Spleen (tissue), 11 donors: ENCODE results near the gene ZNF469. TPM values are rescaled to one million over a fixed set of nuclear protein-coding genes. Genes with fewer than 3 reads are reported as not detected.
A peak's percentile ranks its signal among the peaks of the same experiment; 100 is the strongest.

Experiments used
- DNase-seq: peaks from one replicate; pipeline ENCODE4 v3.0.0-alpha.2; 2020
- H3K27ac ChIP-seq, 8 donors: fragments of 200-600 bp; sonication (generic) in 7 of 8; 1 replicate in 4 of 8; 2 replicates in 4 of 8; pipeline versions ENCODE4 v1.5.0 to v1.8.0; 2016 to 2021; ENCODE audit warnings: inconsistent platforms in 4 of 8, mild to moderate bottlenecking in 4 of 8, moderate library complexity in 1 of 8
- H3K27me3 ChIP-seq, 7 donors: fragments of 200-600 bp; sonication (generic) in 6 of 7; replicated peaks in 1 of 7; 1 replicate in 4 of 7; 2 replicates in 3 of 7; pipeline versions ENCODE4 v1.5.0 to v1.8.0; 2016 to 2021; ENCODE audit warnings: inconsistent platforms in 3 of 7, mild to moderate bottlenecking in 1 of 7
- H3K36me3 ChIP-seq, 6 donors: fragments of 200-600 bp; sonication (generic) in 5 of 6; 1 replicate in 4 of 6; 2 replicates in 2 of 6; pipeline versions ENCODE4 v1.5.0 to v1.8.0; 2016 to 2021; ENCODE audit warnings: inconsistent platforms in 2 of 6
- H3K4me1 ChIP-seq, 6 donors: fragments of 200-600 bp; sonication (generic) in 5 of 6; 1 replicate in 3 of 6; 2 replicates in 3 of 6; pipeline versions ENCODE4 v1.5.0 to v1.8.0; 2016 to 2021; ENCODE audit warnings: inconsistent platforms in 3 of 6
- H3K4me3 ChIP-seq, 8 donors: fragments of 200-600 bp; sonication (generic) in 7 of 8; 1 replicate in 4 of 8; 2 replicates in 4 of 8; pipeline versions ENCODE4 v1.5.0 to v1.8.0; 2016 to 2021; ENCODE audit warnings: inconsistent platforms in 4 of 8, mild to moderate bottlenecking in 4 of 8, moderate library complexity in 2 of 8
- H3K9me3 ChIP-seq, 8 donors: fragments of 200-600 bp; sonication (generic) in 7 of 8; 1 replicate in 4 of 8; 2 replicates in 4 of 8; pipeline versions ENCODE4 v1.5.0 to v1.8.0; 2016 to 2021; ENCODE audit warnings: inconsistent platforms in 4 of 8
- POLR2A ChIP-seq, 3 donors: fragments of 450-650 bp; IDR thresholded peaks; one replicate each; pipeline ENCODE4 v1.5.1; 2017; ENCODE audit warnings: antibody characterized with exemption in 3 of 3, mild to moderate bottlenecking in 1 of 3
- POLR2AphosphoS5 ChIP-seq, 3 donors: sonication (generic); formaldehyde crosslinking; IDR thresholded peaks; one replicate each; pipeline ENCODE4 v1.5.1; 2017; ENCODE audit warnings: antibody characterized with exemption in 3 of 3
- WGBS, 5 donors: extraction: QIAGEN DNeasy Blood & Tissue Kit in 3 of 5; methylation state at CpG; one replicate each; pipeline versions ENCODE4 v1.1.5 to v1.1.7; 2013 to 2018; 5-methylcytosine and 5-hydroxymethylcytosine counted together
- intact Hi-C: fragments of 100-400 bp; cut with DNase I; formaldehyde crosslinking; loops from one replicate; pipeline ENCODE4 v1.15.0; 2023; ENCODE audit warnings: low total_unique reads
- polyA plus RNA-seq, 3 donors: library from polyadenylated mRNA; stranded (reverse); fragments of 200-250 nt; gene quantifications; one replicate each; pipeline ENCODE4 v1.2.1, GENCODE V29; 2013
- total RNA-seq, 7 donors: library from RNA; depleted of rRNA in 3 of 7; stranded (reverse); fragments of >200 nt in 3 of 7; fragmentation: NEBNext Ultra II Directional in 4 of 7; extraction: Animal tissue kit (Norgen Biotek cat#: 25700) in 4 of 7; gene quantifications; one replicate each; pipeline versions ENCODE4 v1.1.0 to v1.2.1, GENCODE V29; 2016 to 2021
- TF ChIP-seq, protein P1 (sequence below), 11 experiments: fragments of 200-600 bp in 7 of 11; fragments of 450-650 bp in 4 of 11; sonication (generic) in 4 of 11; IDR thresholded peaks in 8 of 11; conservative IDR thresholded peaks in 3 of 11; 1 replicate in 7 of 11; 2 replicates in 4 of 11; pipeline versions ENCODE4 v1.4.0 to v1.8.0; 2016 to 2021; ENCODE audit warnings: antibody characterized with exemption in 11 of 11, inconsistent platforms in 4 of 11, mild to moderate bottlenecking in 1 of 11
- donor health status: healthy with polysubstance abuse.
- donor health status: DM: no; HTN: no; CAD: no; lungs with moderate emphysema.
- donor health status: DM: no; HTN: no; CAD: no.
- donor health status: Bipolar disorder and iron deficiency.
- donor health status: healthy.
- donor health status: DM: no; HTN: no; CAD: no.
- donor health status: DM: yes; HTN: yes; CAD: no.

Gene ZNF469
- total and polyA plus RNA-seq, 10 donors = 0.27 to 8.0 (median 3.3) TPM

GRCh38 chr16:88406096-88407041 is 23.6 kb downstream of the ZNF469 start:
- intact Hi-C loops = no loop called here
- peaks cover 0 to 16% (median 3%) of the 10 kb centered on the region in 6 donors for H3K4me1 ChIP-seq
- DNase-seq = no peak
- no peak overlapping the region for H3K4me3 ChIP-seq
- TF ChIP-seq, protein P1, sequence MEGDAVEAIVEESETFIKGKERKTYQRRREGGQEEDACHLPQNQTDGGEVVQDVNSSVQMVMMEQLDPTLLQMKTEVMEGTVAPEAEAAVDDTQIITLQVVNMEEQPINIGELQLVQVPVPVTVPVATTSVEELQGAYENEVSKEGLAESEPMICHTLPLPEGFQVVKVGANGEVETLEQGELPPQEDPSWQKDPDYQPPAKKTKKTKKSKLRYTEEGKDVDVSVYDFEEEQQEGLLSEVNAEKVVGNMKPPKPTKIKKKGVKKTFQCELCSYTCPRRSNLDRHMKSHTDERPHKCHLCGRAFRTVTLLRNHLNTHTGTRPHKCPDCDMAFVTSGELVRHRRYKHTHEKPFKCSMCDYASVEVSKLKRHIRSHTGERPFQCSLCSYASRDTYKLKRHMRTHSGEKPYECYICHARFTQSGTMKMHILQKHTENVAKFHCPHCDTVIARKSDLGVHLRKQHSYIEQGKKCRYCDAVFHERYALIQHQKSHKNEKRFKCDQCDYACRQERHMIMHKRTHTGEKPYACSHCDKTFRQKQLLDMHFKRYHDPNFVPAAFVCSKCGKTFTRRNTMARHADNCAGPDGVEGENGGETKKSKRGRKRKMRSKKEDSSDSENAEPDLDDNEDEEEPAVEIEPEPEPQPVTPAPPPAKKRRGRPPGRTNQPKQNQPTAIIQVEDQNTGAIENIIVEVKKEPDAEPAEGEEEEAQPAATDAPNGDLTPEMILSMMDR (IDR thresholded peaks at IDR 0.05 in 8 of 11, conservative IDR thresholded peaks at IDR 0.05 in 3 of 11) = no peak
- TF ChIP-seq POLR2AphosphoS5 (IDR thresholded peaks at IDR 0.05) (no peak), POLR2A (IDR thresholded peaks at IDR 0.05) (no peak)
- H3K9me3 ChIP-seq = no peaks in the 10 kb centered on the region
- WGBS, 5 donors = 73 to 84% (median 78%) methylated on average over 28 to 39 of the region's 39 CpGs
- H3K27ac ChIP-seq = no peak overlapping the region
- no peaks in the 10 kb centered on the region for H3K36me3 ChIP-seq
- H3K27me3 ChIP-seq = no peaks in the 10 kb centered on the region

GRCh38 chr16:88407042-88407420 is 24.3 kb downstream of the ZNF469 start:
- DNase-seq = no peak
- Histone ChIP-seq H3K27me3 (no peaks in the 10 kb centered on the region), H3K36me3 (no peaks in the 10 kb centered on the region), H3K9me3 (no peaks in the 10 kb centered on the region), H3K4me1 (peaks cover 0 to 16% (median 3%) of the 10 kb centered on the region in 6 donors), H3K4me3 (no peak overlapping the region), H3K27ac (no peak overlapping the region)
- WGBS, 5 donors = 91 to 96% (median 93%) methylated on average over 16 to 20 of the region's 20 CpGs
- intact Hi-C loops = no loop called here
- TF ChIP-seq POLR2A (IDR thresholded peaks at IDR 0.05) (no peak), POLR2AphosphoS5 (IDR thresholded peaks at IDR 0.05) (no peak)
- TF ChIP-seq, protein P1 (IDR thresholded peaks at IDR 0.05 in 8 of 11, conservative IDR thresholded peaks at IDR 0.05 in 3 of 11) = no peak

DNA sequence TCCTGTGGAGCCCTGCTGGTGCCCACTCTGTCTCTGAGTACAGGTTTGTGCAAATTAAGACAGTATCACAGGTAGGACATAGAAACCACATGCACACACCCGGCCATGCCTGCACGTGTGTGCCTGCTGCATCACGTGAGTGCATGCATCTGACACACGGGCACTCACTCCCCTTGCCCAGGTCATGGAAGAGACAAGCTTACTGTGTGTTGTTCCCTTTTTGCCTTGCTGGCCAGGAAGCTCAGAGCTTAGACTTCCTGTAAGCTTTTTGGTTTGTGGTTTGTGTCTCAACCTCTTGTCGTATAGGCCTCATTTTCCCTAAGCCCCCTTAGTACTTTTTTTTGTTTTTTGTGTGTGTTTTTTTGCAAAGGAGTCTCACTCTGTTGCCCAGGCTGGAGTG is 25.0 kb downstream of the ZNF469 start:
- Histone ChIP-seq H3K9me3 (no peaks in the 10 kb centered on the region), H3K4me1 (peaks cover 0 to 16% (median 3%) of the 10 kb centered on the region in 6 donors), H3K4me3 (no peak overlapping the region), H3K36me3 (no peaks in the 10 kb centered on the region), H3K27me3 (no peaks in the 10 kb centered on the region), H3K27ac (no peak overlapping the region)
- TF ChIP-seq, protein P1 (IDR thresholded peaks at IDR 0.05 in 8 of 11, conservative IDR thresholded peaks at IDR 0.05 in 3 of 11) = no peak
- no peak for TF ChIP-seq POLR2A (IDR thresholded peaks at IDR 0.05)
- TF ChIP-seq POLR2AphosphoS5 (IDR thresholded peaks at IDR 0.05) = peak in 1 of 3 donors; percentile 14
- intact Hi-C loops = no loop called here
- 29 to 64% (median 41%) methylated on average over 5 of the region's 5 CpGs for WGBS, 5 donors
- no peak for DNase-seq

DNA sequence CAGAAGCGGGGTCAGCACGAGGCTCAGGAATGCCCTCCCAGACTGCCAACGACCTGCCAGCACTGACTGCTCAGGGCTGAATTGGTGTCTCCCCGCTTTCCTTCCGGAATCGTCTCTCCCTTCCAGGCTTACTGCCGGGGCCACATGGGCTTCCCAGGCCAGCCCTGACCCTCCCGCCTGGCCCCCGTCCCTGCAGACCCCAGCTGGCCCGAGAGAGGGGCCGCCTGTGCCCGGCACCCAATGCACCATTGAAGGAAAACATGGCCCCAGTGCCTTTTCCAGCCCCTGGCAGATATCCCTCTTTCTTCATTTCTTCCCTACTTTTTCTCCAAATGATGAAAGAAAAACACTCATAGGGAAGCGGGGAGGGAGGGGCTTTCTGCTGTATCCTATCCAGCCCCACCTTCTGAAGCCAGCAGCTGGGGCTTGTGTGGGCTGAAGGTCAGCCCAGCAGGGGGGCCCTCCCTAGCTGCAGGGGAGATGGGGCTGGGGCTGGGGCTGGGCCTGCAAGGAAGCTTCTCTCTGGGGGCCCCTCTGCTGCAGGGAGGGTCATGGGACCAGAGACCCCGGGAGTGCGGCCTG is 25.9 kb downstream of the ZNF469 start:
- peaks cover 0 to 16% (median 3%) of the 10 kb centered on the region in 6 donors for H3K4me1 ChIP-seq
- H3K27ac ChIP-seq = no peak overlapping the region
- no peaks in the 10 kb centered on the region for H3K36me3 ChIP-seq
- no peak for DNase-seq
- intact Hi-C loops = no loop called here
- TF ChIP-seq, protein P1 (IDR thresholded peaks at IDR 0.05 in 8 of 11, conservative IDR thresholded peaks at IDR 0.05 in 3 of 11) = no peak
- no peak for TF ChIP-seq POLR2AphosphoS5 (IDR thresholded peaks at IDR 0.05)
- TF ChIP-seq POLR2A (IDR thresholded peaks at IDR 0.05) = no peak
- no peak overlapping the region for H3K4me3 ChIP-seq
- no peaks in the 10 kb centered on the region for H3K9me3 ChIP-seq
- H3K27me3 ChIP-seq = no peaks in the 10 kb centered on the region
- 80 to 94% (median 87%) methylated on average over 15 of the region's 15 CpGs for WGBS, 5 donors
